ENCODE measurements around the gene CLMP.

DNA sequence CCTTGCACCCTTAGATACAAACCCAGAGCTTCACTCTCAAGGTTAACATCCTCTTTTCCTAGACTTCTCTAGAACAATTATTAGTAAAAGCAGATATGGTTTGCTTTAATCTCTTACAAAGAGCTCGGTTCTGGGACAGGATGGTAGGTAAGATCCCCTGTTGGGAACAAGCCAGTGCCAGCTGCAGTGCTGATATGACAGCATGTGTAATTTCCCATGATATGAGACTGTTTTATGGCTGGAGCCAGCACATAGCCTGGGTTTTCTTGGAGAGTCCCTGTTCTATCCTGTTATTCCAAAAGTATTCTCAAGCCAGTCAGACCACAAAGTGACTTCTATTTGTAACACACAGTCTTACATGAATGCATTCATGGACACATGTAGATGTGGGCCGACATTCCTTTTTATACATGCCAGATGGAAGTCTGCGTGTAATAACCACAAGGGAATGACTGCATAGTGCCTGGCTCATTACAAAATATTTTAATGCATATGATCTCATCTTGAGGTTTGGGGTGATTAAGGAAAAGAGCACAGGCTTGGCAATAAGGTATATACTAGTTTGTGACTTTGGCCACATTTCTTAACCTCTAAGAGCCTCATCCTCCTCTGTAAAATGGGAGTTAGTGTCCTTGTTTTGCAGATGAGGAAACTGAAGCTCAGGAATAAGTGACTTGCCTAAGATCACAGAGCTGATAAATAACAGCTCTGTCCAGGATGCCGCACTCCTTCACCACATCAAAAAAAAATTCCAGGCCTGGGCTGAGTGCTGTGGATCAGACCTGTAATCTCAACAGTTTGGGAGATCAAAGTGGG lies 21.8 kb downstream of the CLMP start:
- no peak for TF ChIP-seq EP300 (IDR thresholded peaks at IDR 0.05; ENCODE audit: borderline replicate concordance)
- TF ChIP-seq, protein P1, sequence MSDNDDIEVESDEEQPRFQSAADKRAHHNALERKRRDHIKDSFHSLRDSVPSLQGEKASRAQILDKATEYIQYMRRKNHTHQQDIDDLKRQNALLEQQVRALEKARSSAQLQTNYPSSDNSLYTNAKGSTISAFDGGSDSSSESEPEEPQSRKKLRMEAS (IDR thresholded peaks at IDR 0.05), result no peak
